HG03097 (cell line): Measurements from ENCODE around the gene ADD3.
"Not testable (repeated sequence)": the region's sequence is repeated elsewhere in the genome, so short reads cannot be mapped to it uniquely, and the experiment has no call there.

Source experiments
- ATAC-seq: cut with Tn5 transposase; IDR thresholded peaks from one replicate; pipeline ENCODE4 v1.9.1; 2021; ENCODE audit not compliant: unreplicated experiment, low FRiP score

The ADD3 gene

DNA sequence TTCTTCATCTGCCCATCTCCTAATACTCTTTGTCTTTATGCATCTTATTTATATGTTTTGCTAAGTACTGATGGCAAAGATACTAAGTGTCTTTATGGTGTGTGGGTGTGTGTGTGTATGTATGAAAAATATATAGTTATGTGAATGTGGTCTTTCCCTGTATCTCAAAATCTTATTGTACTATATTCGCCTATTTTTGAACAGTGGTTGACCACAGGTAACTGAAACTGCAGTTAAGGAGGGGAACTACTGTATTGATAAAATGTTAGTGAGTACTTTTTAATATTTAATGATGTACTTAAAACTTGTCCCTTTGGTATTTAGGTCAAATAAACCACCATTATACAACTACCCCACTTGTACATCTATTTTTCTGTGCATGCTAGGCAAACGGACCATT lies 85.9 kb downstream of the ADD3 start:
- ATAC-seq: no peak

DNA sequence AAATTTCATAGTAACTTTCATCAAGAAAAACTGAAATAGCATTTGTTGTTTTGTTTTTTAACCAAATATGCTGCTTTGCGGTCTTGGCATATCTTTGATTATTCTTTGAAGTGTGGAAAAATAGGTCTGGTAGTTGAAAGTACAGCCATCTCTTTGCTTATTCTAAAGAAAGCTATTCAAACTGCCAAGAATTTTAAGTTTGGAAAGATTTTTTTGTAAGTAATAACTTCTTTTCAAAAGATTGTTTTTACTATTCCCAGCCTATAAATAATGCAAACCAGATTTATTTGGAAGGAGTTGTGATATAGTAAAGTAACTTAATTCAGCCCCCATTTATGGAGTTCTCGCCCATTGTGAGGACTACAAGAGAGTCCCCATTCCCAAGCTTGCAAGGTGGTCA lies 87.0 kb downstream of the ADD3 start:
- ATAC-seq: no peak

DNA sequence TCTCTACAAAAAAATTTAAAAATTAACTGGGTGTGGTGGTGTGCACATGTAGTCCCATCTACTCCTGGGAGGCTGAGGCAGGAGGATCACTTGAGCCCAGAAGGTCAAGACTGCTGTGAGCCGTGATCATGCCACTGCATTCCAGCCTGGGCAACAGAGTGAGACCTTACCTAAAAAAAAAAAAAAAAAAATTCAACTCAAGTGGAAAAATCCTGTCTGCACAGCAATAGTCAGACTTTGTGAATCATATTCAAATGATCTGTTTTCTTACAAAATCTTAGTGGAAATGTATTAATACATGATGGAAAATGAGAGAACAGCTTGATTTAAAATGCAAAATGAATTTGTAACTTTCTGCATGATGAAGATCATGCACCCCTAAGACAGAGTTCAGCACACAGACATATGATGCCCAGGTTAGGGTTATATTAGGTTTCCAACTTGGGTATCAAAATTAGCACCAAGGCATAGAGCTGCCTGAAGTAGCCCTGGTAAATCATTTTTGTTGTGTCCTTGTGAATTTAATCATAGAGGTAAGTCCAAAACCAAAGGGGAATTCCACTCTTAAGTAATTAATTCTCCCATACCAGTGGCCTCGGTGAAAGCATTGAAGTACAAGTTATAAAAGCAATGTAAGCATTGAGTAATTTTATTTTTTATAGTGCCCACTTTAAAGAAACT lies 93.8 kb downstream of the ADD3 start:
- ATAC-seq: no peak

DNA sequence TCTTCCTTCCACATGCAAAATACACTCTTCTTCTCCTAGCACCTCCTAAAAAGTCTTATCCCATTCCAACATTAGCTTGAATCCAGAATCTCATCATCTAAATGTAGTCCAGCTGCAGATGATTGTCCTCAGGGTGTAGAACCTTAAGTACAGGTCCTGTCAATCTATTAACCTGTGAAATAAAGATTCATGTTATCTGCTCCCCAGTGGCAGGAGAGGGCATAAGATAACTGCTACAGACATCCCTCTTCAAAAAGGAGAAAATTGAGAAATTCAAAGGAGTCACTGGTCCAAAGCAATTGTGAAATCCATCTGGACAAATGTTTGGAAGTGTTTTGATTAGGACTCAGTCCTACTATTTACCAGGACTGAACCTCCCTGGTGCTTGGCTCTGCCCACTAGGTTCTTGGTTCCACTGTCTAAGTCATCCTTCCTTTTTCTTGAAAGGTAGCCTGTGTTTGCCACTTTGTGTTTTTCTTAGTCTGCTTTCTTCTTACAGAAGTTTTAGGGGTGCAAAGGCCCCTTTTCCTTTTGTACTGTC lies 96.2 kb downstream of the ADD3 start:
- no peak for ATAC-seq

DNA sequence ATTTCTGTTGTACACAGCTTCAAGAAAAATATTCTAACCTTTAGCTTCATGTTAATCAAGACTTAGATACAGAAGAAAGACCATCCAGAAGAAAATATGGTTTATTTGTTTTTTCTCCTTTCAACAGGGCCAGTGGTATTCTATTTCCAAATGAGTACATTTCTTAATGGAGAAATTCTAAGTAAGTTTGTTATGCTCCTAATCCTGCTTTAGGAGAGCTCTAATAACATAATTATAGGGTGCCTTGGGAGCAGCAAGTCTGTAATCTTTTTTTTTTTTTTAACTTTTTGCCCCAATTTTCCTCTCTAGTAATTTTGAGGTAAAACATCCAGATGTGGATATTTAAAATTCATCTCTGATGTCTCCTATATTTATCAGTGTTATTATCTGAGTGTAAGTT lies 98.1 kb downstream of the ADD3 start:
- no peak for ATAC-seq

DNA sequence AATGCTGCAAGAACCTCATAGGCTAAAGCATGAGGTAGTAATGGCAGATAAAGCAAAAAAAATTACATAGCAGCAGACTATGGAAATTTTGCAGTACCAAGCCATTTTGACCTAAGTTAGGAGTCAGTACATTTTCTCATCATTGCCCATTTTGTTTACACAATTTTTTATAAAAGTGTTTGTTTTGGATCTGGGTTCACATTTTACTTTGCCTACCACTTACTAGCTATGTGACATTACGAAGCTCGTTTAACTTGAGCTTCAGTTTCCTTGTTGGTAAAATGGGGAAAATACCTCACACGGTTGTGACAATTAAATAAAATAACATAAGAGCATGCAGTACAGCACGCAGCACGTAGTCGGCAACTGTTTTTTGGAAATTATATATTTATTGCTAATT lies 99.6 kb downstream of the ADD3 start:
- no peak for ATAC-seq

DNA sequence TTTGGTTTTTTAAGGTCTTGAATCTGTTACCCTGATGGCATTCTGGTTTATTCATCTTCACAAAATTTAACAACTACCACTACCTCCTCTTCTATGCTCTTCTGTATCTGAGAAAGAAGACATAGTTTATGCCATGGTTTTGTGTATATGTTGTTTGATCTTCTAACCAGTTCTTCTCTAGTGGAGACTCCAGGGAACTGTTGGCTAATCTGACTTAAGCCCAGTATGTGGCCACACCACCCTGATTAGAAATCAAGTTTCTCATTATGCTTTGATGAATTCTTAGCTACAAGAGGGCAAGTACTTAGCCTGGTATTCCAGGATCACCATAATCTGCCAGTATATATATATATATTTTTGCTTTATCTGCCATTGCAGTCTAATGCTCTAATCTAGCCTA lies 100.1 kb downstream of the ADD3 start:
- ATAC-seq: no peak

DNA sequence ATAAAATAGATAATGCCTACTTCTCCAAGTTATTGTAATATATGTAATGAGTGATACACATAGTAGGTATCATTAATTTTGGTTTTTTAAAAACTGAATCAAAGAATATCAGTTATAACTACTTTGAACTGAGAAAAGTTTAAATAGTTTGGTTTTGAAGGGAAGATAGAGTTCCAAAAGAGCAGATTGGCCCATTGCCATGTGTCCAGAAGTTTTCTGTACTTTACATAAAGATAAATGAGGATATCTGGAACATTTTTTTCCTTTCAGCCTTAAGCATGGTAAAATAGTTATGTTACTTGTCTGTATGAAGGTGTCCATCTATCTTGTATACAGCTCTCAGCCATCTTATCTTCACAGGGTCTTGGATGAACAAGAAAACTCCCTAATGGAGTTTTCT lies 101.7 kb downstream of the ADD3 start:
- no peak for ATAC-seq

DNA sequence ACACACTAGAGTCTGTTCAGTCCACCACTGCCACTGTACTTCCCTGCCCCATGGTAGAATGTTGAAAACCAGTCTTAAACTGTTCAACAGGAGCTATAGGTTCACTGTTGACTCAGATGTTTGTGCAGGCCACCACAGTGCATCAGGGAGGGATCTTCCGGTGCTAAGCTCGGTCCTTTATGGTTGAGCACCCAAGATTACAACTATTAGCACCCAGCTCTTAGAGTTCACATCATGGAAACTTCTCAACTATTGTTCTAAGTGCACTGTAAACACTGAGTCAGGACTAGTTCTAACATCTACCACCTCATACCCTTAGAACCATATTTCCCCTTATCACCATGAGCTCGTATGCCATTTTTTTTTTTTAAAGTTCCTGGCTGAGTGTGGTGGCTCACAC lies 102.6 kb downstream of the ADD3 start:
- ATAC-seq: no peak

DNA sequence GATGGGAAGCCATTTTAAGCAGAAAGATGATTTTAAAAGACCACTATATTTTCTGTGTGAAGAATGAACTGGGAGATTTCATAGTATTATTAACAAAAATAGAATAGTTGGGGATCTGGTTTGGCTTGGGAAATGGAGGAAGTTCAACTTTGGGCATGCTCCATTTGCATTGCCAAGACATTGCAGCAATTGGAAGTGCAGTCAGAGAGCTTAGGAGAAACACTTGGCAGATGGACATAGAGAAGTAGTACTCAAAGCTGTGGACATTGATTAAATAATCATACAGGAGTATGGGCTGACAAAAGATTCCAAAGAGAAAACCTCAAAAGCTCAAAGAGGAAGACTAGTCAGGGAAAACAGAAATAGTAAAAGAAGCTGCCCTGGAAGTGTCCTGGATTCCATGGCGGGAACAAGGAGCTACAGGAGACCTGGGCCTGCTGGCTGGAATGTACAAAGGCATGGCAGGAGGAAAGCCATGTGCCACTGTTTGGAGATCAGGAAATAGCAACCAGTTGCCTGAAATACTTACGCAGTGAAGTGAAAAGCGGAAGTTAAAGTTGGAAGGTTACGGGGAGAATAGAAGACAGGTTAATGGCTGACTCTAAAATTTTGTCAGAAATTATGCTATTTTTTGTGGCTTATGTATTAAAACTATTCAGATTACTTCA lies 106.0 kb downstream of the ADD3 start:
- ATAC-seq: no peak

DNA sequence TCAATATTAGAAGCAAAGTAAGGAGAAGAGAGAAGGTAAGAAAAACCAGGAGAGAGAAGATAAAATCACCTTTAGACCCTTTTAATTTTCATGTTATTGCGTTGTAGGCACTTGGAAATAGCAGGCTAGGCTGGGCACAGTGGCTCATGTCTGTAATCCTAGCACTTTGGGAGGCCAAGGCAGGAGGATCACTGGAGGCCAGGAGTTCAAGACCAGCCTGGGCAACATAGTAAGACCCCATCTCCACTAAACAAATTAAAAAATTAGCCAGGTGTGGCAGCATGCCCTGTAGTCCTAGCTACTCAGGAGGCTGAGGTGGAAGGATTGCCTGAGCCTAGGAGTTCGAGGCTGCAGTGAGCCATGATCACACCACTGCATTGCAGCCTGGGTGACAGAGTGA lies 106.9 kb downstream of the ADD3 start:
- not testable (repeated sequence) for ATAC-seq

DNA sequence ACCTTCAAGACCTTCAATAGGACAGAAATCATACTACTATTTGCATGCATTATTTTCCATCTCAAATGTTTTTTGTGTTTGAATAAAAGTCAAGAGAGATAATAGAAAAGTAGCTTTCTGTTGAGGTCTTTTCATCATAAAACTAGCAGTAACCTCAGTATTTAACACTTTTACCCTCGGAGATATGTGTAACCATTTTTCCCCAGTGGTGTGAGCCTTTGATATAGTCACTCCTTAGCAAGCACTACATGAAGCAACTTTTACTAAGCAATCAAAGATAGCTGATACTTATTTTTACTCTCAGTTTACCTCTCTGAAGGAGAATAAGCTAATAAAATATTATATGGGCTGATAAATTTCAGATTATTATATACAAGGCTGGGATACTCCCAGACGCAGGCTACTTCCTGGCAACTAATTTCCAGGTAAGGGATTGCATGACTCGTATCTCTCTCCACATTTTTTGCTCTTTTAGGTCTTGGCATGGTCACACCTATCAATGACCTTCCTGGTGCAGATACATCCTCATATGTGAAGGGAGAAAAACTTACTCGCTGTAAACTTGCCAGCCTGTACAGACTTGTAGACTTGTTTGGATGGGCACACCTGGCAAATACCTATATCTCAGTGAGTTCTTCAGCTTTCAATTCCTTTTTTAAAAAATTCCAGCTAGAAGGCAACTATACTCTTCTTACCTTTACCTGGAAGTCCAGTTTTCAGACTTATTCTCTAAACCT lies 108.2 kb downstream of the ADD3 start:
- no peak for ATAC-seq

DNA sequence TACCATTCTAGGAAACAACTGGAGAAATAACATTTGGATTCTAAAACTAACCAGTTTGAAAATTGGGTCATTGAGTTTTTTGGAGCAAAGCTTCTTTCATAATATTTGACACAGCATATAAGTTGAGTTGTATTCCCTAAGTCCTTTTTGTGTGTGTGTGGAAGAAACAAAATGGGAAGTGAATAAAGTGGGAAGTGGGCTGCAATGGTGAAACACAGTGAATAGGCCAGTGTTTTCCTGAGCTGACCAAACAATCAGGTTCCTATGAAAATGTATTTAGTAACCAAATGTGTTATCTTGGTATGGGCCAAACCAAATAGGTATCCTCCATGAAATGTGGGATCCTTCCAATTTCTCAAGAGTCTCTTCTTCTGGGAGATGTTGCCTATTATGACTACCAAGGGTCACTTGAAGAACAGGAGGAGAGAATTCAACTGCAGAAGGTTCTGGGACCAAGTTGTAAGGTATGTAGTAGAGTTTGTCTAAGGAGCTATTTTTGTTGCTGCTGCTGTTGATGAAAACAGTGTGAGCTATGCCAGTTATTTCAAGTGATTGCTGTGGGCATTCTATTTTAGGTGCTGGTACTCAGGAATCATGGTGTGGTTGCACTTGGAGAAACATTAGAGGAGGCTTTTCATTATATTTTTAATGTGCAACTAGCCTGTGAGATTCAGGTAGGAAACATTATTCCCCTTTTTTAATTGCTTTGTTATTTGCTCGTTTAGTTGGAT lies 111.3 kb downstream of the ADD3 start:
- no peak for ATAC-seq

DNA sequence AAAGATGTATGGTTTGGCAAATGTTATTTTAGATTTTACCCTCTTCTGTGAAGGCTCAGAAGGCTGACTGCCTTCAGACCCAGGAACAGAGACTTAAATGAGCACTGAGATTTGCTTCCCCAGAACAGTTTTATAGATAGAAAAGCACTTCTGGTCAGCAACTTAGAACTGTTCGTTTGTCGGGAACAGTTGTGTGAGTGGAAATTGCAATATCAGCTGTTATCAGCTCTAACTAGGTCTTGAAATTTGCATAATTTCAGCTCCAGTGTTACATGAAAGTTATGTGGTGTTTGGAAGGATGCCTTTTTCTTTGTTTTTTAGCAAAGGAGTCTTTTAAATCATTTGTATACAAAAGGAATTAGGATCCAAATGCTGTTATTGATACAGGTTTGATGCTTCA lies 115.8 kb downstream of the ADD3 start:
- no peak for ATAC-seq

DNA sequence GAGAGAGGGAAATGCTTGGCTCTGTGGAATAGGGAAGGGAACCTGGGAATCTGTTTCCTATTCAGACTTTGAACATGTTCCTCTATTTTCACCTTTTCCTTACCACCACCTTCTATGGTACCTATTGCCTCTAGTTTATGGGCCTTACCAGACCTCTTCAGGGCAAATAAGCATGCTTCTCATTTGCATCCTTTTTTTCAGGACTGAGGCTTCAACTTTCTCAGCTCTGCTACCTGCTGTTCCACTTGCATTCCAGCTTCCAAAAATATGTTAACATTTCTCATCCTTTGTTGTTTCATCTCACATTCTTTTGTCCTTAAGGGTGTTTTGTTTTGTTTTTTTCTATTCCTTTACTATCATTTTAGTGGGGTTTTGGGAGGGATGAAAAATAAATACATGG lies 121.7 kb downstream of the ADD3 start:
- ATAC-seq: no peak

DNA sequence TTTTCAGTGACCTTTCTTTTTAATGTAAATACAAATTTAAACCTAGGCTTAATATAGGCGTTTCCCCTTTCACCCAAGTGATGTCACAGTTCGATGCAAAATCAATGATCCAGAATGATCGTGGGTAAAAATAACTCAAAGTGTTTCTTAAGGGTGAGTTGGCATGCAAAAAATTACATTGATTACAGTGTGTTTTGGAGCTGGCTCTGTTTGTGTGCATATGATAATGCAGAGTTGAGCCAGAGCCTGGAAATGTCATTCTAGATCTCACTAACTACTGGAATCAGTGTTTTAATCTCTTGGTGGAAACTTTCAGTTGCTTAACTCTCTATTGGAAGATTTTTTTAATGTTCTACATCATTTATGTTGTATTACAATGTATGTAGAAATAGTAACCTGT lies 127.1 kb downstream of the ADD3 start:
- no peak for ATAC-seq

DNA sequence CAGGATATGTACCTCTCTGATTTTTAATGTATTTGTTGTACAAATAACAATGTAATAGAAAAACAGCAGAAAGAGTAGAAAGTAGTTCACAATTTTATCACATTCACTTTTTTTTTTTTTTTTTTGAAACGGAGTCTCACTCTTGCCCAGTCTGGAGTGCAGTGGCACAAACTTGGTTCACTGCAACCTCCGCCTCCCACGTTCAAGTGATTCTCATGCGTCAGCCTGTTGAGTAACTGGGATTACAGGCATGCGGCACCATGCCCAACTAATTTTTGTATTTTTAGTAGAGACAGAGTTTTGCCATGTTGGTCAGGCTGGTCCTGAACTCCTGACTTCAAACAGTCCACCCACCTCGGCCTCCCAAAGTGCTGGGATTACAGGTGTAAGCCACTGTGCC lies 128.1 kb downstream of the ADD3 start:
- ATAC-seq: not testable (repeated sequence)

DNA sequence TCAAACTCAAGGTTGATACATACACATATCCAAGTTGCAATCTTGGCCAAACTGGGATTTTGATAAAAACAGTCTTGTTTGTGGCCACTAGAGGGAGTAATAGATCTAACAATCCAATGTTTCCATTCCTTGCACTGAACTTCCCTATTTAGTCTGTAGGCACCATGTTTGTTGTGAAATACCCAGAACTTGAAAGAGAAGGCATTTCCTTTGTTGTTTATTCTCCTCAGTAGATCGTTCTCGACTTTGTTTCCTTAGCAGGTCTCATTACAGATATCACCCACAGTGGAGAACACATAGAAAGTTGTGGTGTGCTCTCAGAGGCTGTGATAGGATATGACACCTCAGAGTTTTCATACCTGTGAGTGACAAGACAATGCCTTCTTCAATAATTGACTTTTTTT lies 129.4 kb downstream of the ADD3 start:
- ATAC-seq: peak; percentile 48

DNA sequence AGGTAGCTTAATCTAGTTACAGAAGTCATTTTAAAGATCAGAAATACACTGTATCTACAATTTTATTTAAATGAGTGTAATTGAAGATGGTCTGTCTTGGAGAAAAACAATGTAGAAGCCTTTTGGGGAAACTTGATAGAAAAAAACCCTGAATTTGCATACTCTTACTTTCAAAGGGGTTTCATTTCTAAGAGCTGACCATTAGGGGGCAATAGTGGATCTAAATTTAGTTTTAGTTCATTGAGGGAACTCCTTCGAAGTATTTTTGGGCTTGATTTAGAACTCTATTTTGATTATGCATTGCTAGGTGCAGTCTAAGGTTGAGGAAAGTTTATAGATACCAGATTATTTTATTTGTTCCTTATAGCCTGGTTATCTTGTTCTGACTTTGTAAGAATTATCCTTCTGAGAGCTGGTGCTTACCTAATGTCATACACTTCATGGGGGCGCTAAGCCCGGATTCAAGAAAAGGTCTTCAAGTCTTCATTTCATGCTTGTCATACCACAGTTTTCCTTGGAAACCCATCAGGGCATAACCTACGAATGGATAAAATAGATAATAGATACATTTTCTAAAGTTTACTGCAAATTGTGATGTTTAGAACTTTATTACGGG lies 130.5 kb downstream of the ADD3 start:
- peak; percentile 43 for ATAC-seq

DNA sequence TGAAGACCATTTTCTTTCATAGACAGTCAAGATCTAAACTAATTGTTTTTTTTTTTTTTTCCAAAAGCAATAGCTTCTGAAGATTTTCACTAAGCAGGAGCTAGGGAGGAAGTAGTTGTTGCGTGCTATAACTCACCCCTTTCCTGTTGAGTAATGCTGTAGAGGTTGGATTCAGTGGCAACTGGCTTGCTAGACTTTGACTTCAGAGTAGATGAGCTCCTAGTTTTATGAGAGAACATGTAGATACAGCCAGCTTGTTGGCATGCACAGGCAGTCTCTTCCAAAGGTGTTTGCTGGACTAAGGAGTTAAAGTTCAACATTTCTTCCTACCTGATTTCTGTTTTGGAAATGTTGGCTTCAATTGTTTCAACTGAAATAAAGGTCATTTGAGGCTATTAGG lies 133.4 kb downstream of the ADD3 start:
- no peak for ATAC-seq
